ENCODE results near the gene YWHAG. TPM values are rescaled to one million over a fixed set of nuclear protein-coding genes. Genes with fewer than 3 reads are reported as not detected.

YWHAG gene
- polyA plus RNA-seq, 3 donors: 6.9 to 12.2 (median 9.3) TPM

DNA sequence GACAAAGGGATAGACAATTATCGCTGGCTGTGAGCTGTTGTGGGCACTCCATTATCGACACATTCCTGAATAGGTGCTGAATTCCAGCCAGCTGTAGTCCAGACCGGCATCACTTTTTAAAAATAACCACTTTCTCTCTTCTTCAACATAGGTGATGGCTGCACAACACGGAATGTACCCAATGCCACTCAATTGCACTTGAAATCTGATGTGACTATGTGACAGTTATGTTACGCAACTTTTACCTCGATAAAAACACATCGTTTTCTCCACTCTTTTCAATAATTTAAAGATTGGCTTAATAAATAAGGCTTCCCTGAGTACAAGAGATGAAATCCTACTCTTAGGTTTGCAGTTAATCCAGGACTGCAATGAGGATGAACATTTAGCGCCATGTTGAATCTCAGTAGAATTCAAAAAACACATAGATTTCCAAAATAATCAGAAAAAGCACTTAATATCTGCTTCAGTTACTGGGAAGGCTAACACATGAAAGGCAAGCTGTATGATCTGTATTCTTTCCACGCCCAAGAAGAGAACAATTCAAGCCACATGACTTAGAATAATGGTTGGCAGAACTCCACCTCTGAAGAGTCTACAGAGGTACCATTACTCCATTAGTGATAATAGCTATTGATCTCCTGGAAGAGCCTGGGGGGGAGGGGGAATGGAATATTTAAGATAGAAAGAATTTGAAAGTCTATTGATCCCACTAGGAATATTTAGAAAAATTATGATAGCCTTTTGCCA lies 3.6 kb downstream of the YWHAG start:
- H3K4me3 Mint-ChIP-seq: no peak overlapping the region

DNA sequence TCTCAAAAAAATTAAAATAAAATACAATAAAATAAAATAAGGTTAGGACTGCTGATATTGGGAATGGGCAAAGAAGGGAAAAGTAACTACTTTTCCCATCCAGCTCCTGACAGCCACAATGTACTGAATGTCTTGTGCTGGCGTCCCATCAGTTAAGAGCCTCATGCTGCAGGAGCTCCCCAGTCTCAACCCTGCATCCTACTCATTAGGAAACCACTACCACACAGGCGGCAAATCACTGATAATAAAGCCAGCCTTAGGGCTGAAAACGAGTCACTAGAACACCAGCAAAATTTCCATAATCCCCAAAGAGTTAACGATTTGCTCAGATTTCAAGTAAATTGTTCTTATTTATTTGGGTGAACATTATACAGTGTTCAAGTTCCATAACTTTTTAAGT lies 4.3 kb downstream of the YWHAG start:
- H3K9me3 ChIP-seq (replicated peaks in 1 of 2; ENCODE audit: control insufficient read depth in 1 of 2, insufficient read depth in 1 of 2, low read length in 2 of 2): no peaks in the 10 kb centered on the region
- H3K4me1 ChIP-seq (ENCODE audit: control insufficient read depth in 1 of 2, insufficient read depth in 2 of 2, low read length in 2 of 2): peaks cover 26 to 35% of the 10 kb centered on the region in 2 donors
- 100% methylated on average over 1 of the region's 4 CpGs for WGBS (ENCODE audit: insufficient coverage)
- TF ChIP-seq, protein P1, sequence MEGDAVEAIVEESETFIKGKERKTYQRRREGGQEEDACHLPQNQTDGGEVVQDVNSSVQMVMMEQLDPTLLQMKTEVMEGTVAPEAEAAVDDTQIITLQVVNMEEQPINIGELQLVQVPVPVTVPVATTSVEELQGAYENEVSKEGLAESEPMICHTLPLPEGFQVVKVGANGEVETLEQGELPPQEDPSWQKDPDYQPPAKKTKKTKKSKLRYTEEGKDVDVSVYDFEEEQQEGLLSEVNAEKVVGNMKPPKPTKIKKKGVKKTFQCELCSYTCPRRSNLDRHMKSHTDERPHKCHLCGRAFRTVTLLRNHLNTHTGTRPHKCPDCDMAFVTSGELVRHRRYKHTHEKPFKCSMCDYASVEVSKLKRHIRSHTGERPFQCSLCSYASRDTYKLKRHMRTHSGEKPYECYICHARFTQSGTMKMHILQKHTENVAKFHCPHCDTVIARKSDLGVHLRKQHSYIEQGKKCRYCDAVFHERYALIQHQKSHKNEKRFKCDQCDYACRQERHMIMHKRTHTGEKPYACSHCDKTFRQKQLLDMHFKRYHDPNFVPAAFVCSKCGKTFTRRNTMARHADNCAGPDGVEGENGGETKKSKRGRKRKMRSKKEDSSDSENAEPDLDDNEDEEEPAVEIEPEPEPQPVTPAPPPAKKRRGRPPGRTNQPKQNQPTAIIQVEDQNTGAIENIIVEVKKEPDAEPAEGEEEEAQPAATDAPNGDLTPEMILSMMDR (IDR thresholded peaks at IDR 0.05): no peak
- H3K27ac Mint-ChIP-seq: peak overlapping the region in 2 of 7 donors; percentile 9 to 66
- H3K27me3 ChIP-seq (ENCODE audit: control insufficient read depth in 2 of 2, insufficient read depth in 2 of 2, low read length in 2 of 2): no peaks in the 10 kb centered on the region
- peaks cover 23 to 48% of the 10 kb centered on the region in 2 donors for H3K36me3 Mint-ChIP-seq
- H4K20me1 ChIP-seq (ENCODE audit: insufficient read depth, low read length): peaks cover 91% of the 10 kb centered on the region
- H3K4me1 Mint-ChIP-seq: peaks cover 40% of the 10 kb centered on the region
- H3K4me3 ChIP-seq (replicated peaks in 1 of 3; ENCODE audit: low read depth in 2 of 3, low read length in 3 of 3): no peak overlapping the region
- H3K36me3 ChIP-seq (replicated peaks in 1 of 2; ENCODE audit: control insufficient read depth in 1 of 2, insufficient read depth in 2 of 2, low read length in 2 of 2): peaks cover 21 to 31% of the 10 kb centered on the region in 2 donors
- intact Hi-C loops (cut with micrococcal nuclease): no loop called here
- no peak overlapping the region for H3K4me3 Mint-ChIP-seq
- no peak overlapping the region for H2AFZ ChIP-seq (ENCODE audit: insufficient read depth, low read depth, low read length, poor library complexity, severe bottlenecking)
- no peak overlapping the region for H3K27ac ChIP-seq (ENCODE audit: low read depth in 1 of 2, low read length in 2 of 2)
- H3K27me3 Mint-ChIP-seq (ENCODE audit: low read depth in 3 of 3): peaks cover 0 to 5% (median 0%) of the 10 kb centered on the region in 3 donors
- H3K9ac ChIP-seq (ENCODE audit: insufficient read depth, low read length, poor library complexity, severe bottlenecking): no peak overlapping the region
- H3K79me2 ChIP-seq (ENCODE audit: insufficient read depth, low read length): peaks cover 92% of the 10 kb centered on the region
- DNase-seq: no peak
- no peaks in the 10 kb centered on the region for H3K9me3 Mint-ChIP-seq
- no peak overlapping the region for H3K4me2 ChIP-seq (replicated peaks; ENCODE audit: extremely low read depth, low read length, poor library complexity, severe bottlenecking)

More for the DNA sequence above, 3.6 kb downstream of the YWHAG start:
- H4K20me1 ChIP-seq (ENCODE audit: insufficient read depth, low read length): peaks cover 85% of the 10 kb centered on the region
- no peak overlapping the region for H3K9ac ChIP-seq (ENCODE audit: insufficient read depth, low read length, poor library complexity, severe bottlenecking)
- no peaks in the 10 kb centered on the region for H3K27me3 ChIP-seq (ENCODE audit: control insufficient read depth in 2 of 2, insufficient read depth in 2 of 2, low read length in 2 of 2)
- Mint-ChIP-seq H3K9me3 (no peaks in the 10 kb centered on the region), H3K36me3 (peaks cover 18 to 42% of the 10 kb centered on the region in 2 donors), H3K27me3 (ENCODE audit: low read depth in 3 of 3) (peaks cover 0 to 5% (median 0%) of the 10 kb centered on the region in 3 donors), H3K4me1 (peaks cover 46% of the 10 kb centered on the region), H3K27ac (peak overlapping the region in 1 of 7 donors; percentile 39)
- H3K79me2 ChIP-seq (ENCODE audit: insufficient read depth, low read length): peaks cover 86% of the 10 kb centered on the region
- WGBS (ENCODE audit: insufficient coverage): 100% methylated on average over 1 of the region's 9 CpGs
- no peak overlapping the region for H3K27ac ChIP-seq (ENCODE audit: low read depth in 1 of 2, low read length in 2 of 2)
- no peak for DNase-seq
- no peaks in the 10 kb centered on the region for H3K9me3 ChIP-seq (replicated peaks in 1 of 2; ENCODE audit: control insufficient read depth in 1 of 2, insufficient read depth in 1 of 2, low read length in 2 of 2)
- TF ChIP-seq, protein P1 (IDR thresholded peaks at IDR 0.05): no peak
- H2AFZ ChIP-seq (ENCODE audit: insufficient read depth, low read depth, low read length, poor library complexity, severe bottlenecking): no peak overlapping the region
- H3K4me2 ChIP-seq (replicated peaks; ENCODE audit: extremely low read depth, low read length, poor library complexity, severe bottlenecking): no peak overlapping the region
- no peak overlapping the region for H3K4me3 ChIP-seq (replicated peaks in 1 of 3; ENCODE audit: low read depth in 2 of 3, low read length in 3 of 3)
- peaks cover 14 to 24% of the 10 kb centered on the region in 2 donors for H3K36me3 ChIP-seq (replicated peaks in 1 of 2; ENCODE audit: control insufficient read depth in 1 of 2, insufficient read depth in 2 of 2, low read length in 2 of 2)
- H3K4me1 ChIP-seq (ENCODE audit: control insufficient read depth in 1 of 2, insufficient read depth in 2 of 2, low read length in 2 of 2): peaks cover 32 to 41% of the 10 kb centered on the region in 2 donors
- intact Hi-C loops (cut with micrococcal nuclease): loop anchor here (5.0 kb wide), 2 partner anchors 37 to 42 kb away; no protein-coding TSS in a partner anchor

Measured in CD14-positive monocyte (primary cell).